ENCODE measurements around the gene MTCL3.
A peak's percentile ranks its signal among the peaks of the same experiment; 100 is the strongest.

MTCL3 gene

DNA sequence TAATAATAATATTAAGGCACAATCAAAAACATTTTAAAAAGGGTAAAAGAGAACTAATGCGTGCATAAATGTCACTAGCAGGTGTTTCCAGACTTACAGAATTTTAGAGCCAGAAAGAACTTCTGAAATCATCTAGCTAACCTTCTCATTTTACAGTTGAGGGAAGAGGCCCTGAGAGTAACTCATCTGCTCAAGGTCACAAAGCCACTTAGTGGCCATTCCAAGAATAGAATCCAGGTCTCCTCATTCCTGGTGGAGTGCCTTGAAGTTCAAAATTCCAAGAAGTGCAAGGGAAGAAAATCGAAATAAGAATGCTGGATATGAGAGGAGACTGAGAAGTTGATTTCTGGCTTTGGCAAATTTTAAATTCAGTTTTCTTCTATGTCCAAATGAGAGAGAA, 56.8 kb downstream of the MTCL3 start:
- H3K79me2 ChIP-seq (ENCODE audit: insufficient read depth, low read length): no peaks in the 10 kb centered on the region
- no peak overlapping the region for H3K4me3 ChIP-seq (ENCODE audit: low read depth in 1 of 2, low read length in 2 of 2)
- no peaks in the 10 kb centered on the region for H3K9me3 ChIP-seq (ENCODE audit: insufficient read depth, low read length, severe bottlenecking)
- H3K4me2 ChIP-seq (ENCODE audit: insufficient read depth, low read length): no peak overlapping the region
- no peaks in the 10 kb centered on the region for H3K4me1 ChIP-seq (ENCODE audit: insufficient read depth, low read length)
- H3K36me3 ChIP-seq (ENCODE audit: insufficient read depth, low read length): no peaks in the 10 kb centered on the region
- H3K27me3 ChIP-seq (ENCODE audit: insufficient read depth, low read length, poor library complexity): peaks cover 3% of the 10 kb centered on the region
- H4K20me1 ChIP-seq (ENCODE audit: insufficient read depth, low read length): no peaks in the 10 kb centered on the region
- no peak overlapping the region for H3K27ac ChIP-seq (ENCODE audit: low read length)
- DNase-seq: no peak
- ATAC-seq (ENCODE audit: insufficient read depth, low read depth): no peak
- no peak overlapping the region for H2AFZ ChIP-seq (ENCODE audit: low read depth, low read length)
- H3K9ac ChIP-seq (ENCODE audit: low read depth, low read length): no peak overlapping the region
- TF ChIP-seq, protein P1, sequence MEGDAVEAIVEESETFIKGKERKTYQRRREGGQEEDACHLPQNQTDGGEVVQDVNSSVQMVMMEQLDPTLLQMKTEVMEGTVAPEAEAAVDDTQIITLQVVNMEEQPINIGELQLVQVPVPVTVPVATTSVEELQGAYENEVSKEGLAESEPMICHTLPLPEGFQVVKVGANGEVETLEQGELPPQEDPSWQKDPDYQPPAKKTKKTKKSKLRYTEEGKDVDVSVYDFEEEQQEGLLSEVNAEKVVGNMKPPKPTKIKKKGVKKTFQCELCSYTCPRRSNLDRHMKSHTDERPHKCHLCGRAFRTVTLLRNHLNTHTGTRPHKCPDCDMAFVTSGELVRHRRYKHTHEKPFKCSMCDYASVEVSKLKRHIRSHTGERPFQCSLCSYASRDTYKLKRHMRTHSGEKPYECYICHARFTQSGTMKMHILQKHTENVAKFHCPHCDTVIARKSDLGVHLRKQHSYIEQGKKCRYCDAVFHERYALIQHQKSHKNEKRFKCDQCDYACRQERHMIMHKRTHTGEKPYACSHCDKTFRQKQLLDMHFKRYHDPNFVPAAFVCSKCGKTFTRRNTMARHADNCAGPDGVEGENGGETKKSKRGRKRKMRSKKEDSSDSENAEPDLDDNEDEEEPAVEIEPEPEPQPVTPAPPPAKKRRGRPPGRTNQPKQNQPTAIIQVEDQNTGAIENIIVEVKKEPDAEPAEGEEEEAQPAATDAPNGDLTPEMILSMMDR (IDR thresholded peaks at IDR 0.05; ENCODE audit: borderline replicate concordance, extremely low read depth, low read length, poor library complexity, severe bottlenecking): no peak
- no peak for TF ChIP-seq EZH2 (IDR thresholded peaks at IDR 0.05; ENCODE audit: borderline replicate concordance, low read depth, low read length, severe bottlenecking)

- ATAC-seq (ENCODE audit: insufficient read depth, low read depth) (peak; percentile 58; the same call in 2 of the 3 replicates), DNase-seq (no peak)
- no peaks in the 10 kb centered on the region for H4K20me1 ChIP-seq (ENCODE audit: insufficient read depth, low read length)
- H3K4me1 ChIP-seq (ENCODE audit: insufficient read depth, low read length): no peaks in the 10 kb centered on the region
- H3K36me3 ChIP-seq (ENCODE audit: insufficient read depth, low read length): no peaks in the 10 kb centered on the region
- no peaks in the 10 kb centered on the region for H3K9me3 ChIP-seq (ENCODE audit: insufficient read depth, low read length, severe bottlenecking)
- H3K9ac ChIP-seq (ENCODE audit: low read depth, low read length): no peak overlapping the region
- H3K4me2 ChIP-seq (ENCODE audit: insufficient read depth, low read length): no peak overlapping the region
- no peaks in the 10 kb centered on the region for H3K79me2 ChIP-seq (ENCODE audit: insufficient read depth, low read length)
- no peak overlapping the region for H3K27ac ChIP-seq (ENCODE audit: low read length)
- no peak overlapping the region for H3K4me3 ChIP-seq (ENCODE audit: low read depth in 1 of 2, low read length in 2 of 2)
- TF ChIP-seq, protein P1 (IDR thresholded peaks at IDR 0.05; ENCODE audit: borderline replicate concordance, extremely low read depth, low read length, poor library complexity, severe bottlenecking): no peak
- no peak for TF ChIP-seq EZH2 (IDR thresholded peaks at IDR 0.05; ENCODE audit: borderline replicate concordance, low read depth, low read length, severe bottlenecking)
- no peak overlapping the region for H2AFZ ChIP-seq (ENCODE audit: low read depth, low read length)
- peaks cover 3% of the 10 kb centered on the region for H3K27me3 ChIP-seq (ENCODE audit: insufficient read depth, low read length, poor library complexity)
Measured at GRCh38 chr6:127460465-127460864, 58.7 kb downstream of the MTCL3 start.

GRCh38 chr6:127459231-127459641, 59.9 kb downstream of the MTCL3 start, which contains the start of gene KIAA0408:
Gene KIAA0408, minus strand, starts transcription at chr6:127459389. Its CDS starts 5,408 bp downstream, at chr6:127453981.
- no peak for ATAC-seq (ENCODE audit: insufficient read depth, low read depth)
- H2AFZ ChIP-seq (ENCODE audit: low read depth, low read length): no peak within 1 kb of the TSS
- no peak for DNase-seq
- no peak within 1 kb of the TSS for H3K9ac ChIP-seq (ENCODE audit: low read depth, low read length)
- H3K9me3 ChIP-seq (ENCODE audit: insufficient read depth, low read length, severe bottlenecking): no peaks in the 10 kb centered on the region
- H3K27me3 ChIP-seq (ENCODE audit: insufficient read depth, low read length, poor library complexity): peaks cover 3% of the 10 kb centered on the region
- H3K27ac ChIP-seq (ENCODE audit: low read length): no peak within 1 kb of the TSS
- H3K4me2 ChIP-seq (ENCODE audit: insufficient read depth, low read length): no peak within 1 kb of the TSS
- no peak within 1 kb of the TSS for H3K4me3 ChIP-seq (ENCODE audit: low read depth in 1 of 2, low read length in 2 of 2)
- TF ChIP-seq, protein P1 (IDR thresholded peaks at IDR 0.05; ENCODE audit: borderline replicate concordance, extremely low read depth, low read length, poor library complexity, severe bottlenecking): no peak
- no peak for TF ChIP-seq EZH2 (IDR thresholded peaks at IDR 0.05; ENCODE audit: borderline replicate concordance, low read depth, low read length, severe bottlenecking)
- H3K36me3 ChIP-seq (ENCODE audit: insufficient read depth, low read length): no peaks in the 10 kb centered on the region
- no peaks in the 10 kb centered on the region for H3K79me2 ChIP-seq (ENCODE audit: insufficient read depth, low read length)
- H3K4me1 ChIP-seq (ENCODE audit: insufficient read depth, low read length): no peaks in the 10 kb centered on the region
- H4K20me1 ChIP-seq (ENCODE audit: insufficient read depth, low read length): no peaks in the 10 kb centered on the region

DNA sequence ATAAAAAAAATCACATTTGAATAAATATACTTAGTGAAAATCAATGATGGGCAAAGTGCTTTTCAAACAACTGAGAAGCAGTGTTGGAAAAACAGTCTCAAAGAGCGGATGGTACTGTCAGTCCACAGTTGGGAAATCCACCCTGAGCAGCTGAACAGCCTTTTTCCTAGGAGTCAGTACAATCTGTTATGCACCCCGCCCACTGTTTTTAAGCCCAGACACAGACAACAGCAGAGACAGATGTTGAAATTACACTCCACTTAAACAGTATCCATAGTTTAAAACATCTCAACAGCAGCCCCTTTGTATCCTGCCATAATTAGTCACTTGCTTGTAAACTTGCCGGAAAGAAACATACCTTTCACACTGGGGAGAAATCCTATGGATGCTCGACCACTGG, 60.3 kb downstream of the MTCL3 start:
- H2AFZ ChIP-seq (ENCODE audit: low read depth, low read length): no peak overlapping the region
- H3K4me3 ChIP-seq (ENCODE audit: low read depth in 1 of 2, low read length in 2 of 2): no peak overlapping the region
- H3K9ac ChIP-seq (ENCODE audit: low read depth, low read length): no peak overlapping the region
- DNase-seq (no peak), ATAC-seq (ENCODE audit: insufficient read depth, low read depth) (no peak)
- TF ChIP-seq, protein P1 (IDR thresholded peaks at IDR 0.05; ENCODE audit: borderline replicate concordance, extremely low read depth, low read length, poor library complexity, severe bottlenecking): no peak
- TF ChIP-seq EZH2 (IDR thresholded peaks at IDR 0.05; ENCODE audit: borderline replicate concordance, low read depth, low read length, severe bottlenecking): no peak
- H3K4me1 ChIP-seq (ENCODE audit: insufficient read depth, low read length): no peaks in the 10 kb centered on the region
- no peaks in the 10 kb centered on the region for H3K36me3 ChIP-seq (ENCODE audit: insufficient read depth, low read length)
- H3K79me2 ChIP-seq (ENCODE audit: insufficient read depth, low read length): no peaks in the 10 kb centered on the region
- no peaks in the 10 kb centered on the region for H4K20me1 ChIP-seq (ENCODE audit: insufficient read depth, low read length)
- peaks cover 3% of the 10 kb centered on the region for H3K27me3 ChIP-seq (ENCODE audit: insufficient read depth, low read length, poor library complexity)
- no peaks in the 10 kb centered on the region for H3K9me3 ChIP-seq (ENCODE audit: insufficient read depth, low read length, severe bottlenecking)
- no peak overlapping the region for H3K27ac ChIP-seq (ENCODE audit: low read length)
- H3K4me2 ChIP-seq (ENCODE audit: insufficient read depth, low read length): no peak overlapping the region
